ENCODE results near the gene SIN3B.

The SIN3B gene

GRCh38 chr19:16824658-16825311 lies 4.4 kb upstream of the SIN3B start:
- no peak for DNase-seq (ENCODE audit: low spot score)

DNA sequence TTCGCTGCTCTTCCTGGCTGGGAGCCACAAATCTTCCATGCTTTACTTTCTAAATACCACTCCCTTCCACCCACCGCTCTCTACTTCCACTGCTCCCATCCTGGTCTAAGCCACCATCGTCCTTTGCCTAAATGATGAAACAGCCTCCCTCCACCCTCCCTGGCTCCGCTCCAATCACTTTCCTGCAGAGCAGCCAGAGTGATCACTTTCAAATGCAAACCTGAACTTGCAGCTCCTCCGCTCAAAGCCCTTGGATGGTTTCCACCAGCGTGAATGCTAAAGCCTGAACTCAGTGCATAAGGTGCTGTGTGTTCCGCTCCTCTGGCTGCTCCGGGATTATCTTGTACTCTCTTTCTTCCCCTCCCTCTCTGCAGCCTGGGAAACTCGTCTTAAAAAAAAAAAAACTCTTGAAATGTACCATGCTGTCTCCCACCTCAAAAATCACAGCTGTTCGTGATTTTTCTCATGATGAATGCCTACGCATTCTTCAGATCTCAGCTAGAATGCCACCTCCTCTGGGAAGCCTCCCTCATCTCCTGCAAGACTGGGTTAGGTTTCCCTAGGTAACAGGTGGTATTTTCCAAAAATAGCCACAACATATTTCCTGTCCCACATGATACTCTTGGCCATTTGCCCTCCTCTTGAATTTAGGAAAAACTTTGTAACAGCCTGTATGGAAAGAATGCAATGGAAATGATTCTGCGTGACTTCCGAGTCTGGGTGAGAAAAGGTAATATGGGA lies 3.7 kb upstream of the SIN3B start:
- no peak for DNase-seq (ENCODE audit: low spot score)

DNA sequence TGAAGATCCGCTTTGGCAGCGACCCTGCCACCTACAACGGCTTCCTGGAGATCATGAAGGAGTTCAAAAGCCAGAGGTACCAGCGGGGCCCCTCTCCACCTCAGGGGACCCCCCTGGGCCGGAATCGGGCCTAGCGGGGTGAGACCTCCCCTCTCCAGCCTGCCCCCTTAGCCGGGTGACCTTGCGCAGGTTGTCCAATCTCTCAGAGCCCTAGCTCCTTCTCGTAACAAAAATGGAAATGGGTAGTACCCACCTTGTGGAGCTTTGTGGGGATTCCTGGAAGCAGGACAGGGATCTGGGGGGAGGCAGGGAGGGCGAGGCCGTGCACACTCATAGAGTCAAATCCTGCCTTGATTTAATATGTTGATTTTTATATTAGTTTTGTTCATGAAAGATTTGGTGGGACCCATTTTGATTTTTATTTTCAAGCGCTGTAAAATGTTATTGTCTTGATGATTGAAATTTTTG lies 658 bp downstream of the SIN3B start:
- DNase-seq (ENCODE audit: low spot score): no peak

DNA sequence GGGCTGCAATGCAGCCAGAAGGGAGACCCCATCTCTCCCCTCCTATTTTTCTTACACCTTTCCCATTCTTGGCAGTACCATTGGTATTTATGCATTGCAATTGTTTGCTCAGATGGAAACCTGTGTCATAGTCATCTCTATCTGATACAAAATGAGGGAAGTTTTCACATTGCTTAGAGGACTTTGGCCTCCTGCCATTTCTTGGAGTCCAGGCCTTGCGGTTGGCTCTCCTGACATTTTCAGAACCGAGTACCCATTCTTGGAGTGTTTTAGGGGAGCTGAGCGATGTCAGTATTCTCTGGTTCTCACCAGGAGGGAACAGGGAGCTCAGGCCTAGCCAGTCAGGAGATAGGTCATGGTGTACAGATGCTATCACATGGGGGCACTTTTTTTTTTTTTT lies 1.5 kb downstream of the SIN3B start:
- no peak for DNase-seq (ENCODE audit: low spot score)

GRCh38 chr19:16831531-16831930 lies 2.3 kb downstream of the SIN3B start:
- no peak for DNase-seq (ENCODE audit: low spot score)

- no peak for DNase-seq (ENCODE audit: low spot score)
Observed at GRCh38 chr19:16834747-16835146, 5.5 kb downstream of the SIN3B start.

DNA sequence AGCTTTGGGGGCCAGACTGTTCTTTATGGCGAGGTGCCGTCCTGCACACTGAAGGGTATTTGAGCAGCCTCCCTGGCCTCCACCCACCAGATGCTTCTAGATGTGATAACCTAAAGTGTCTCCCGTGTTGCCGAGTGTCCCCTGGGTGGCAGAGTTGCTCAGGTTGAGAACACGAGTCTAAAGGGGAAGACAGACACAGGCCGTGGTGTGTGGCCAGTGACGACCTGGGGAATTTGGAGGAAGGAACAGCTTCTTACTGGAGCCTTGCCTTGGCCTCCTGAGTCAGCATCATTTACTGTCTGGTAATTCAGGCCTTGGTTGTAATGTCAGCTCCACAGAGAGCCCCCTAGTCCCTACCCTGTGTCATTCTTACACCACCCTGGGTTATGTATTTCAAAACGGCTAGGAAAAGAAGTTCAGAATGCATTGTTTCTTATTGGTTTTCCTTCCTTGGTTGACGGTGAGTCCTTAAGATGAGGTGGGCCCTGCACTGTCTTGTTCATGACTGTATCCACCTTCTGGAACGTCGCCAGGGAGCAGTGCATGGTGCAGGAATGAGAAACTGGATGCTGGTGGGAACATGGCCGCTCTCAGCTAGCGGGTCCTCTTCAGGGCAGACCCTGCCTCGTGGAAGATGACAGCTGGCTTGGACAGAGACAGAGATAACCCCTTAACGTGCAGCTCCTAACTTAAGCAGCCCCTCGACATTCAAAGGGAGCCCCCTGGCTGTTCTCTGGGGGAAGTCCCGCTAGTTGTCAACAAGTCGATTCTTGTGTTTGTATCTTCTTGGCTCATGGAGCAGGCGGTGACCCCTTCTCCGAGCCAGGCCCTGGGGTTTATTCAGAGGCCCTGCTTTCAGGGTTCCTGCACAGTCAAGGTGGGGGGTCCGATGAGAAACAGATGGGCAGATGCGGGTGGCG lies 7.2 kb downstream of the SIN3B start:
- DNase-seq (ENCODE audit: low spot score): no peak

DNA sequence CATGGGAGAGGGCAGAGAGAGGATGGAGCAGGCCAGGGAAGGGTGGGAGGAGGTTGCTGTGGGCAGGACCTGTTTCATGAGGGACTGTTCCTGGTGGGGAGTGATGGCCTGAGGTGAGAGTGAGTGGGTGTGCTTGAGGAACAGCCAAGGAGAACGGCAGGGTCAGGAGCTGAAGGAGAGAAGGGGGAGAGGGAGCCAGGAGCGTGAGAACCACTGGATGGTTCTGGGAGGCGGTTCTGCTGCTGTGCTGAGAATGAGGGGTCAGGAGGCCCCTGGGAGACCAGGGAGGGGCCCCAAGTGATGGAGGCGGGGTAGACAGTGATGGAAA lies 7.8 kb downstream of the SIN3B start:
- DNase-seq (ENCODE audit: low spot score): no peak

DNA sequence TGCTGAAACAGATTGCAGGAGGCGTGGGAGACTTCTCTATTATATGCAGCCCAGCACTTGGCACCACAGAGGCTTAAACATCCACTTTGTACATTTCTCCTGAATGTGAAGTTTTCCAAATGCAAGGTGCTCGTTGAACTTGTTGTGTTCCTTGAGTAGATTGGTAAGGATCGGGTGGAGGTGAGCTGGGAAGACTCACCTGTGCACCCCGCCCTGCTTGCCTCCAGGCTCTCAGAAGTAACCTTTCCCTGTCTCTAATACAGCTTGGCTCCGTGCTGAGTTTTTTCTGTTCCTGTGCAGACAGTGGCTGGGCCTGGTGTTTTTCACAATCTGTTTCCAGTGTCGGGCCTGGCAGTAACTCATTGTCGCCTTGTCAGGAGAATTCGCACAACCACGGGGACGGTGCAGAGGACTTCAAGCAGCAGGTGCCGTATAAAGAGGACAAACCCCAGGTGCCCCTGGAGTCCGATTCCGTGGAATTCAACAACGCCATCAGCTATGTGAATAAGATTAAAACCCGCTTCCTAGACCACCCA lies 12.3 kb downstream of the SIN3B start:
- no peak for DNase-seq (ENCODE audit: low spot score)

- DNase-seq (ENCODE audit: low spot score): no peak
Observed at GRCh38 chr19:16846901-16847300, 17.7 kb downstream of the SIN3B start.

DNA sequence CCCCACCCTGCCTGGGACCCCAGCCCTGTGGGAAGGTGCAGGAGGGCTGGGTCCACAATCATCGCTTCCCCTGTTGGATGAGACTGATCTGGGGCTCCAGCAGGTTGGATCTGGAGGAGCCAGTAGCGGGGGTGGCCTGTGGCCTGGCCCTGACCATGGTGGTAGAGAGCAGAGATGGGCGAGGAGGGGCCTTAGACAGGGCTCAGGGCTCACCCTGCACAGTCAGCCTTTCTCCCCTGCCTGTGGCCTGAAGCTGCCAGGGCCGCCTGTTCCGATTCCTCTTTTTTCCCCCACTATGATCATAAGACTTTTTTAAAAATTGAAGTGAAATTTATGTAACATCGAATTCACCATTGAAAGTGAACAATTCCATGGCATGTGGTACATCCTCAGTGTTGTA lies 18.2 kb downstream of the SIN3B start:
- no peak for DNase-seq (ENCODE audit: low spot score)

GRCh38 chr19:16849168-16849567 lies 20.0 kb downstream of the SIN3B start:
- no peak for DNase-seq (ENCODE audit: low spot score)

DNA sequence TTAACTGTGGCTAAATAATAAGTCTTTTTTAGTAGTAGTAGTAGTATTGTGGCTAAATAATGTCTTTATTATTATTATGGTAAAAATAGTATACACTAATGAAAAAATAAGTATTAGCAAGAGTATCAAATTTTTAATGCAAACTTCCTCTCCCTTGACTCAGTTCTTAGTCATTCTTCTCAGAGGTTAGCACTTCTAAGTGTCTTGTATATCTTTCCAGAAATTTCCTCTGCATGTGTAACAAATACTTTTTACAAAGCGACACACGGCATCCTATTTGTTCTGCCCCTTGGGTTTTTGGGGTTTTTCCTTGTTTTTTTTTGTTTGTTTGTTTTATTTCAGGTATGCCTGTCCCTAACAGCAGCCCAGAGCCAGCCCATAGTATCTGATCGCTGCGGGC lies 20.9 kb downstream of the SIN3B start:
- no peak for DNase-seq (ENCODE audit: low spot score)

GRCh38 chr19:16851031-16851712 lies 22.0 kb downstream of the SIN3B start:
- no peak for DNase-seq (ENCODE audit: low spot score)

- DNase-seq (ENCODE audit: low spot score): no peak
Observed at GRCh38 chr19:16853066-16853465, 23.9 kb downstream of the SIN3B start.

DNA sequence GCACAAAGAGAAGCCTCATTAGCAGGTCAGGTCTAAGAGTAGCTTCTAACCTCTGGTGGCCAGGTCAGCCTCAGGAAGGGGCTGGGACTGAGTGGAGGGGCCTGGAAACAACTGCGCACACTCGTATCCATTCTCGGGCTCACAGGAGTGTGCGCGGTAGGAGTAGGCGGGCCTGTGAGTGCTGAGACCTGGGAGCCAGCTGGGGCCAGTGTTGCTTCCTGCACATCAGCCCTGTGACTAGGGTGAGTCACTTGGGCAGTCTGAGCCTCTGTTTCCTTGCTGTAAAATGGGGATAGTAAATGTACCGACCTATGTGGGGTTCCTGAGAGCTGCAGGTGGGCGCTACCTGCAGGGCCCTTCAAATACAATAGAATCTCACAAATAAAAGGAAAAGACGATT lies 26.9 kb downstream of the SIN3B start:
- no peak for DNase-seq (ENCODE audit: low spot score)

DNA sequence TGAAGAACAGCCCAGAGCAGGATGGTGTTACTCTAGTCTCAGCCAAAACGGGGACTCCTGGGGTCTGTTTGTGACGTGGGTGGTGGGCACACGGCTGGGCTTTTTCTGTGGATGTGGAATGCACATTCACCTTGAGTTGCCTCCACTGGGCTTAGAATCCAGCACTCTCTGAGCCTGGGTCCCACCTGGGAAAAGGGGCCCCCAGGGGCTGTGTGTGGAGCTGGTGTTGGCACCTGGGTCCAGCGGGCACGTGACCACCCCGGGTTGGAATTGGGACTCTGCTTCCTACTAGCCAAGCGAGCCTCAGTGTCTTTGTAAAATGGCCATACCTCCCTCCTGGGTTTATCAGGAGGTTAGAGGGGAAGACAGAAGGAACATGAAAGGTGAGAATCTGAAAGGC lies 30.4 kb downstream of the SIN3B start:
- no peak for DNase-seq (ENCODE audit: low spot score)

DNA sequence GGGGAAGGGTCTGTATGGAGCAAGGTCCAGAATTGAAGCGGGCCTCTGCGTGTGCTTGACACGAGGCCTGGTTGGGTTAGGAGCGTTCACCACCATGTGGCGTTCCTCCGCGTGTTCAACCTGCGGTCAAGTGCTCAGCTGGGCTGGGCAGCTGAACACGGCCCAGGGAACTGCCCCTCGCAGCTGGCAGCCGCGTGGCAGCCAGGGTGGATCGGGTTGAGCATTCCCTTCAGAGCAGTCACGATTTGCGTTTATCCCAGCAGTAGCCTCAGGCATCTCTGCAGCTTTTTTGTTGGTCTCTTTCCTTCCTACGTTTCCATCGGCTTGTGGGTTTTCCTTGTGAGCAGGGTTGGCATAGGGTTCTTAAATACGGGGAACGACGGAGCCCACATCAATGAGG lies 30.9 kb downstream of the SIN3B start:
- no peak for DNase-seq (ENCODE audit: low spot score)

DNA sequence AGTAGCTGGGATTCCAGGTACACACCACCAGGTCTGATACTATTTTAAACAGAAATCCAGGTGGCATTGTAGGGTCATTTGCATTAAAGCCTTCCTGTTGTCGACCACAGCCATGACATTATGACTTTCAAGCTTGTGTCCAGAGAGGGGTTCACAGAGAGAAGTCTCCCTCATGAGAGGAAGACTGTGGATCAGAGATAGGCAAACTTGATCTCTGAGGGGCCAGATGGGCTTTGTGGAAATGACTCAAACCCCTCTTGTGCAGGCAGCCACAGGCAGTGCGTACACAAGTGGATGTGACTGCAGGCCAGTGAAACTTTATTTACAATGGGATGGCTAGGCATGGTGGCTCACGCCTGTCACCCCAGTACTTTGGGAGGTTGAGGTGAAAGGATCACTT lies 31.8 kb downstream of the SIN3B start:
- DNase-seq (ENCODE audit: low spot score): no peak

GRCh38 chr19:16861834-16862233 lies 32.6 kb downstream of the SIN3B start:
- DNase-seq (ENCODE audit: low spot score): no peak

GRCh38 chr19:16862826-16863415 lies 33.7 kb downstream of the SIN3B start:
- no peak for DNase-seq (ENCODE audit: low spot score)

- DNase-seq (ENCODE audit: low spot score): no peak
Observed at GRCh38 chr19:16867211-16867610, 38.0 kb downstream of the SIN3B start.
